ENCODE measurements around the gene FRAS1. TPM values are rescaled to one million over a fixed set of nuclear protein-coding genes. Genes with fewer than 3 reads are reported as not detected.

FRAS1 gene
- total and polyA plus RNA-seq, 9 of the 15 experiments (the other 6 are each of a cell fraction or from before 2014, with no cell fraction given), result under 0.01 to 0.11 (median 0.04) TPM; not detected in 2

- 4% methylated on average over 3 of the region's 3 CpGs for WGBS (ENCODE audit: insufficient coverage, low coverage, missing lambda C conversion rate)
- no peak for ATAC-seq
These were observed 419.1 kb downstream of the FRAS1 start for GRCh38 chr4:78476108-78476704.

More at GRCh38 chr4:78476108-78476704, 419.1 kb downstream of the FRAS1 start:
- no TSS peak for BruUV-seq (replicated peaks)
- in situ Hi-C loops (cut with MboI), result no loop called here
- ChIA-PET CTCF (ENCODE audit: low intra/inter-chr PET ratio) (no interaction called here), POLR2A (no interaction called here)
- Histone ChIP-seq H3K79me2 (ENCODE audit: control insufficient read depth, insufficient read depth, low read length) (no peaks in the 10 kb centered on the region), H3K4me2 (ENCODE audit: insufficient read depth, low read length) (no peak overlapping the region), H3K4me1 (replicated peaks in 1 of 2; ENCODE audit: control insufficient read depth in 2 of 2, insufficient read depth in 2 of 2, low read length in 2 of 2) (no peaks in the 10 kb centered on the region; a peak in 1 of 5 replicates), H3K27me3 (ENCODE audit: control insufficient read depth in 2 of 2, insufficient read depth in 2 of 2, low read length in 2 of 2) (peaks cover 6 to 12% of the 10 kb centered on the region in 2 experiments; a peak in 3 of 5 replicates), H3K4me3 (no peak overlapping the region), H4K20me1 (replicated peaks; ENCODE audit: control insufficient read depth, insufficient read depth, low read length) (no peaks in the 10 kb centered on the region), H3K9ac (ENCODE audit: insufficient read depth in 1 of 2, low read depth in 2 of 2, low read length in 2 of 2) (no peak overlapping the region), H3K36me3 (ENCODE audit: control insufficient read depth, insufficient read depth, low read length) (no peaks in the 10 kb centered on the region), H3K27ac (ENCODE audit: extremely low read depth, low read depth, low read length) (no peak overlapping the region), H3K9me1 (ENCODE audit: control insufficient read depth, insufficient read depth, low read length) (no peaks in the 10 kb centered on the region), H2AFZ (ENCODE audit: low read depth, low read length) (no peak overlapping the region), H3K9me3 (replicated peaks; ENCODE audit: control insufficient read depth, insufficient read depth, low read depth, low read length) (no peaks in the 10 kb centered on the region)
- TF ChIP-seq ZNF384 (IDR thresholded peaks at IDR 0.05; ENCODE audit: low read depth, low read length) (0 out of 2 replicates have a peak, but pooled peaks have one; percentile 17), C11orf30 (IDR thresholded peaks at IDR 0.05; ENCODE audit: low read depth) (peak; percentile 46; the same call in 1 of the 2 replicates), MAFF (IDR thresholded peaks at IDR 0.05; ENCODE audit: low read length) (0 out of 2 replicates have a peak, but pooled peaks have one; percentile 21), NFE2L1 (tag; IDR thresholded peaks at IDR 0.05; ENCODE audit: borderline replicate concordance, low read depth) (peak; percentile 41; the same call in 1 of the 2 replicates), SIN3A (IDR thresholded peaks at IDR 0.05; ENCODE audit: borderline replicate concordance in 2 of 2, control insufficient read depth in 1 of 2, low read depth in 2 of 2, low read length in 2 of 2) (no peak), MAFG (tag; conservative IDR thresholded peaks at IDR 0.05) (peak; percentile 79), RAD21 (CRISPR knock-in tag; conservative IDR thresholded peaks at IDR 0.05 in 1 of 2, IDR thresholded peaks at IDR 0.05 in 1 of 2) (0 out of 4 replicates have a peak, but pooled peaks of 1 of the 2 experiments have one; percentile 11), TEAD2 (tag; IDR thresholded peaks at IDR 0.05) (no peak), ELF1 (tag; IDR thresholded peaks at IDR 0.05) (no peak), NFE2 (IDR thresholded peaks at IDR 0.05; ENCODE audit: low read depth) (peak; percentile 64), ZBTB40 (IDR thresholded peaks at IDR 0.05) (peak; percentile 80), ZBTB40 (CRISPR knock-in tag; IDR thresholded peaks at IDR 0.05) (peak; percentile 63), ZNF316 (IDR thresholded peaks at IDR 0.05) (peak; percentile 42), MEIS2 (IDR thresholded peaks at IDR 0.05; ENCODE audit: partially characterized antibody) (peak; percentile 12)
- DNase-seq (ENCODE audit: extremely low read depth in 1 of 4, low spot score in 3 of 4) (no peak), FAIRE-seq (no peak)
- intact Hi-C loops (cut with micrococcal nuclease), result no loop called here
